SK-N-MC (cell line): ENCODE results near the gene ATG3.

ENCODE experiments used
- EZH2 ChIP-seq: fragments of 200-600 bp; sonication (generic); IDR thresholded peaks from one replicate; pipeline ENCODE4 v1.6.1; 2017; ENCODE audit warnings: antibody characterized with exemption
- FOXP2 ChIP-seq: optimal IDR thresholded peaks from 2 replicates; pipeline ENCODE3; 2011; ENCODE audit warnings: mild to moderate bottlenecking, moderate library complexity; ENCODE audit not compliant: insufficient read depth; ENCODE audit errors: extremely low read length, control extremely low read depth
- POLR2AphosphoS5 ChIP-seq: IDR thresholded peaks from 2 replicates; pipeline ENCODE4 v1.6.1; 2012; ENCODE audit warnings: mild to moderate bottlenecking, low read depth, low read length, borderline replicate concordance

- TF ChIP-seq POLR2AphosphoS5, result no peak
- TF ChIP-seq EZH2, result no peak
- no peak for TF ChIP-seq FOXP2
Measured at GRCh38 chr3:112564940-112565305, 3.2 kb upstream of the ATG3 start.
